ENCODE measurements around the gene GJD4. TPM values are rescaled to one million over a fixed set of nuclear protein-coding genes. Genes with fewer than 3 reads are reported as not detected.

Gene GJD4
- total and polyA plus RNA-seq, 4 donors, result not detected

GRCh38 chr10:35636956-35637355 lies 31.8 kb downstream of the GJD4 start:
- TF ChIP-seq HNF4A (conservative IDR thresholded peaks at IDR 0.05) (no peak), RXRA (IDR thresholded peaks at IDR 0.05) (no peak), REST (IDR thresholded peaks at IDR 0.05) (no peak), SP1 (IDR thresholded peaks at IDR 0.05) (no peak), FOXA2 (IDR thresholded peaks at IDR 0.05) (no peak), ZBTB33 (IDR thresholded peaks at IDR 0.05) (no peak), YY1 (IDR thresholded peaks at IDR 0.05) (no peak), JUND (IDR thresholded peaks at IDR 0.05) (no peak), MAX (IDR thresholded peaks at IDR 0.05) (no peak), CTCF (IDR thresholded peaks at IDR 0.05; ENCODE audit: low read depth, low read length, missing input control) (no peak), FOXA1 (IDR thresholded peaks at IDR 0.05) (no peak), EGR1 (IDR thresholded peaks at IDR 0.05; ENCODE audit: low read depth in 2 of 2) (no peak), HNF4G (IDR thresholded peaks at IDR 0.05) (no peak), GABPA (IDR thresholded peaks at IDR 0.05 in 1 of 2, conservative IDR thresholded peaks at IDR 0.05 in 1 of 2) (no peak), TAF1 (conservative IDR thresholded peaks at IDR 0.05) (no peak), NR2F2 (IDR thresholded peaks at IDR 0.05) (no peak)
- Histone ChIP-seq H3K4me1 (ENCODE audit: control insufficient read depth in 4 of 4, insufficient read depth in 4 of 4, low read length in 3 of 4) (peaks cover 0 to 19% (median 13%) of the 10 kb centered on the region in 4 donors), H3K9ac (ENCODE audit: low read depth in 1 of 2, low read length in 2 of 2) (no peak overlapping the region), H3K27ac (ENCODE audit: low read depth in 1 of 2, low read length in 2 of 2) (no peak overlapping the region), H3K36me3 (ENCODE audit: control insufficient read depth in 4 of 4, insufficient read depth in 3 of 4, low read depth in 1 of 4, low read length in 3 of 4) (peaks cover 0 to 3% (median 0%) of the 10 kb centered on the region in 4 donors), H3K27me3 (ENCODE audit: control insufficient read depth in 4 of 4, insufficient read depth in 4 of 4, low read length in 3 of 4) (no peaks in the 10 kb centered on the region), H3K9me3 (ENCODE audit: control insufficient read depth in 4 of 4, low read length in 3 of 4) (no peaks in the 10 kb centered on the region), H3K4me3 (ENCODE audit: low read depth in 1 of 3, low read length in 3 of 3) (no peak overlapping the region)
- 66% methylated on average over 7 of the region's 7 CpGs for WGBS
- DNase-seq (ENCODE audit: low spot score), result no peak

GRCh38 chr10:35637462-35637861 lies 32.3 kb downstream of the GJD4 start:
- Histone ChIP-seq H3K9me3 (ENCODE audit: control insufficient read depth in 4 of 4, low read length in 3 of 4) (no peaks in the 10 kb centered on the region), H3K27me3 (ENCODE audit: control insufficient read depth in 4 of 4, insufficient read depth in 4 of 4, low read length in 3 of 4) (no peaks in the 10 kb centered on the region), H3K9ac (ENCODE audit: low read depth in 1 of 2, low read length in 2 of 2) (no peak overlapping the region), H3K4me3 (ENCODE audit: low read depth in 1 of 3, low read length in 3 of 3) (no peak overlapping the region), H3K27ac (ENCODE audit: low read depth in 1 of 2, low read length in 2 of 2) (no peak overlapping the region), H3K4me1 (ENCODE audit: control insufficient read depth in 4 of 4, insufficient read depth in 4 of 4, low read length in 3 of 4) (peaks cover 2 to 23% (median 14%) of the 10 kb centered on the region in 4 donors), H3K36me3 (ENCODE audit: control insufficient read depth in 4 of 4, insufficient read depth in 3 of 4, low read depth in 1 of 4, low read length in 3 of 4) (peaks cover 0 to 3% (median 0%) of the 10 kb centered on the region in 4 donors)
- DNase-seq (ENCODE audit: low spot score), result no peak
- WGBS, result 56% methylated on average over 8 of the region's 8 CpGs
- TF ChIP-seq RAD21 (IDR thresholded peaks at IDR 0.05) (no peak), ATF3 (IDR thresholded peaks at IDR 0.05) (no peak), YY1 (IDR thresholded peaks at IDR 0.05) (no peak), SP1 (IDR thresholded peaks at IDR 0.05) (no peak), HNF4G (IDR thresholded peaks at IDR 0.05) (no peak), CTCF (IDR thresholded peaks at IDR 0.05; ENCODE audit: low read depth, low read length, missing input control) (no peak), ZBTB33 (IDR thresholded peaks at IDR 0.05) (no peak), GABPA (IDR thresholded peaks at IDR 0.05 in 1 of 2, conservative IDR thresholded peaks at IDR 0.05 in 1 of 2) (no peak), HNF4A (conservative IDR thresholded peaks at IDR 0.05) (no peak), RXRA (IDR thresholded peaks at IDR 0.05) (no peak), FOXA1 (IDR thresholded peaks at IDR 0.05) (no peak), MAX (IDR thresholded peaks at IDR 0.05) (no peak), NR2F2 (IDR thresholded peaks at IDR 0.05) (no peak), EGR1 (IDR thresholded peaks at IDR 0.05; ENCODE audit: low read depth in 2 of 2) (no peak)
